NCI-H146 (cell line): ENCODE data around the gene GNAS-AS1.

Experiments
- DNase-seq: peaks from one replicate; lab custom pipeline; 2025; lab: John Stamatoyannopoulos, UW

GNAS-AS1 gene

GRCh38 chr20:58808271-58809046 is 42.2 kb downstream of the GNAS-AS1 start:
- no peak for DNase-seq

GRCh38 chr20:58807801-58808200 is 42.9 kb downstream of the GNAS-AS1 start:
- no peak for DNase-seq

- no peak for DNase-seq
These were observed 47.2 kb downstream of the GNAS-AS1 start for GRCh38 chr20:58803533-58803932.

DNA sequence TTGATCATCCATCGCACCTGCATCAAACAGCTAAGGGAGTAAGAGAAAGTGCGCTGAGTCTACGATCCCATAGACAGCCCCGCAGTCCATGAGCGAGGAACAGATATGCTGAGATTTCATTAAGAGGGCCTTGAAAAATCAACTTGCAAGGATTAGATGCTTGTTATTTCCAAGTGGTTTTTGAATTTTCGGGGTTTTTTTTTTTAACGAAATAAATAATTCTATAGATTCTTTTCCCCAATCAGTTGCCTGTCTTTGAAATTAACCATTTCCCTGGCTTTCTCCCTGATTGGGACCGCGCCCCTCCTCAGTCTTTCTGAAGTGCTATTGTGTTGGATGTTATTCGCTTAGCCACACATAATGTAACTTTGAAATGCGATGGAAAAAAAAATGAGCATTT is 48.6 kb downstream of the GNAS-AS1 start:
- no peak for DNase-seq

DNA sequence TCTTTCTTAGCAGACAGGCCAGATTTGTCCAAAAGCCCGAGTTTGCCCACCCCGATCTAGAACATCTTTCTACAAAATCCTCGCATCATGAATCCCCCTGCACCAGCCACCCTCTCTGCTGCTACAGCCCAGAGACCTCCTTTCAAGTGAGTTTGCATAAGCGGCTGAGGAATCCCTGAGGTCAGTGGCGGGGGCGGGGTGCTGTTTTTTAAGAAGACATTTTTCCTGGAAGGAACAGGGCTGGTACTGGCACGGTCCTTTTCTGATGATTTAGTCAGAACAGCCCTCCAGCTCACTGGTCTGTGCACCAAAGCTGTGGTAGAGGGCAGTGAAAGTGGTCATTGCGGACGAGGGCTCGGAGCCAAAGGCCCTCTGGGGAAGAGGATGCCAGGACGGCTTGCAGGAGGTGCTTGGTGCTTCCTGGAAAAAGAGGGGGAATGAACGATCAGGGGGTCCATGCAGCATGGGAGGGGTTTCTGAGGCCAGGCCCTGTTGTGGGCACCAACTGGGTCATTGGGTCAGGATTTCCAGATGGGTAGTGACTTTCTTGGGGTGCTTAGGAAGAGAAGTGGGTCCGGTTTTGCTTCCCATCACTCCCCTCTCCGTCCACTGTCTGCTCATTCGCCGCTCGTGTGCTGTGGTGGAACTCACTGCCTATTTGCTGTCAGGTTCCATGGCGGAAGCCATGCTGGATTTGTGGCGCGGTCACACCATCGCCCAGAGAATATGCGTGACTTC is 50.4 kb downstream of the GNAS-AS1 start:
- no peak for DNase-seq

- no peak for DNase-seq
These were observed 53.0 kb downstream of the GNAS-AS1 start for GRCh38 chr20:58797371-58798338.

DNA sequence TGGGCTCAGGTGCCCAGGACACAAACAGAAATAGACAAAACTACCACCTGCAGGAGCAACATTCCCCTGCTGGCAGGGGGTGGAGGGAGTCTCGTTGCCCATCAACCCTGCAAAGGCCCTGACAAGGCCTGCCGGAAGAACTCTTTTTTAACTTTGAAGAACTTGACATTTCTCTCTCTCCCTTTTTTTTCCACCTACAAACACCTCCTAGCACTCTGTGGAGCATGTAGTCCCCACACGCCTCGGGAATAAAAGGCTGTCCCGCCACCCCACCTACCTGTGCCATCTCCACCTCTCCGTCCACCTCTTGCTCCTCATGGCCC is 54.8 kb downstream of the GNAS-AS1 start:
- no peak for DNase-seq

DNA sequence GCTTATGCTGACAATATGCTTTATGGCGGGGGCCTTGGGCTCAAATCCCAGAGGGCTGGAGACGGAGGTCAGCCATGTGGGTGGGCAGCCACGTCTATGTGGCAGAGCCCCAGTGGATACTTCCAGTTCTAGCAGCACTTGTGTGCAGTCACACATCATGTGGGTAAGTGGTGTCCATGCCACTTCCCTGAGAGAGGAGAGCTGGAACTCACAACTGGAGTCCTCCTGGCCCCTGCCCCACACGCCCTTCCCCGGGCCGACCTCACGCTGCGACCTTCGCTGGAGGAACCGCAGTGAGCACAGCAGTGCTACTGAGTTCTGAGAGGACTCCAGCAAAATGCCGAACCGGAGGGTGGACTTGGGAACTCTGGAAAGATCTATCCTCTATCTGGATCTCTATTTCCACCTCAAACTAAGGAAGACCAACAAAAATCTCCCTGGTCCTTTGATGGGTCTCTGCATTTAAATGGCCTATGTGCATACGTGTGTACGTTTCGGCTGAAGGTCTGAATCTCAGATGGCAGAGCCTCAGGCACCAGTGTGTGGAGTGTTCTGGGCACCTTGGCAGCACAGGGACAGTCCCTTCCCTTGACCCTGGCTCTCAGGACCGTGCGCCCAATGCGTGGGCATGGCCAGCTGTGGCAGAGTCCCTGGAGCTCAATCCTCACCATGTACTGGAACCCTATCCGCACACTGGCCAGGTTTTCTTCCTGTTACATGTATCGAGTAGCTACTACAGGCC is 55.4 kb downstream of the GNAS-AS1 start:
- DNase-seq: no peak

DNA sequence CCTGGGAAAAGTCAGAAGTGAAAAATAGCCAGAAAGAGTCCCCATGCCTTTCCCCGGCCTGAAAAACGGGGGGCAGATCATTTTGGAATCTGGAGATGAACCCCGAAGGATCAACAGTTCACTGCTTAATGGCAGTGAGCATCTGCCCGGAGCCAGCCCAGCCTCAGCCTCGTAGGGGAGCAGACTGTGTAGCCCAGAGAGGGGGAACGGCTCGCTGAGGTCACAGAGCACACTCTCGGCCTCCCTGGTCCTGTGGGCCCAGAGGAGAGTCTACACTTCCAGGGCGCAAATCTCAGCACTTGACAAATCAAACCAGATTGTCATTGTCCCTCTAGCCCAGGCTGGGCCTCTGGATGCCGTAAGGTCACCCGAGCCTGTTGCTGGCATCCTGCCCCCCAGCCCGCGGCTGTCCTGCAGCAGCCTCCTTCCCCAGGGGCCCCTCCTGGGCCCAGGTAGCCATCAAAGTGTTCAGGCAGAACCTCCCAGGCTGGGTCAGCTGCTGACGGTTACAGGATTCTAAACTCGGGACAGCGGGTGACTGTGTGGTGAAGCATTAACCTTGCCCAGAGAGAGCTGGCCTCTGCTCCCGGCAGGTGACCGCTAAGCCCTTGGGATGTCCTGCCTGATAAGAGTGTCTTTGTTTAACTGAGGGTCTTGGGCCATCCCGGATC is 56.1 kb downstream of the GNAS-AS1 start:
- DNase-seq: no peak

DNA sequence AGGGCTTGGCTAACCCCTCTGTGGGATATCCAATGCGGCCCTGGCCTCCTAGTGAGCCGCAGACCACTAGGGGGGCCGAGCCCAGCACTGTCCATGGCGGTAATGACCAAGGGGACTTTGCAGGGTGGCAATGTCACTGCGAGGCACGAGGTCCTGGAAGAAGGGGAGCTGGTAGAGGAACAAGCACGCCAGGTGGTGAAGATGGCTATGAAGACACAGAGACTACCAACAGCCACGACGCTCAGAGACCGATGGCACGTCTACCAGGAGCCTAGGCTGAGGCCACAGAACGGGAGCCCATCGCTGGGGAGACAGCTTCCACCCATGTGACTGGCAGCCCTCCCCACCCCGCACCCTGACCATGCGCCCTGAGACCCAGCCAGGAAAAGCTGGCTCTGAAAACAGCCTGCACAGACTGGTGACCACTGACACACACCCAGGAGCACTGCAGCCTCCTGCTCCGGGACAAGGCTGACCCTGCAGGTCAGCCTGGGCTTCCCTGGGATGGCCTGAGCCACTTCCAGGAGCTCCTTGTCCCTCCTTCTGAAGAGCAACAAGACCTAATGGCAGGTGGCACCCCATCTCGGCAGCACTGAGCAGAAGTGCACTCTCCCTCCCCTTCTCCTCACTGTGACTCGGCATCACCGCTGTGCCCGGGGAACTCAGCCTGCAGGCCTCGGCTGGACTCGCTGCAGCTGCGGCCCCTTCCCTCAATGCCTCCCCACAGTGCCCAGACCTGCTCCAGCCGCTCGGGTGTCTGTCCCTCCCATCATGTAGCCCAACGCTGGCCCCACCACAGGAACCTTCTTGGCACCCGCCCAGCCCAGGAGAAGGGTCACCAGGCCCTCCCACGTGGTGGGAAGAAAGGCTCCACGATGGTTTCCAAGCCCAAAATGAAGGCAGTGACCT is 56.9 kb downstream of the GNAS-AS1 start:
- DNase-seq: no peak

- DNase-seq: no peak
These were observed 58.3 kb downstream of the GNAS-AS1 start for GRCh38 chr20:58792426-58792825.

DNA sequence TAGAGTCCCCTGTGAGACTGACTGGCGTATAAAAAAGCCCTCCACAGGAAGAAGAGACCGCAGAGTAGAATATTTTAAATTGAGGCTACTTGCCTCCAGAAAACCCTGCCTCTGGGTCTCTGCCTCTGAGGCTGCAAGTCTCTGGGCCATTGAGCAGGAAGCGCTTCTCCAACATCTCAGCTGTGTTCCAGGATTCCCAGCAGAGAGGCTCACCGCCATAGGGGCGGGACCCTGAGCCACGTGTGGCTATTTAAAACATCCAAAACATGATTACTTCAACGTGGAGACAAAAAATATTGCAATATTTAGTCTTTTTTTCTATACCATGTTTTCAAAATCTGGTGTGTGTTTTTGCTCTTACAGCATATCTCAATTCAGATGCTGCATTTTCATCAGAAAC is 59.4 kb downstream of the GNAS-AS1 start:
- no peak for DNase-seq

DNA sequence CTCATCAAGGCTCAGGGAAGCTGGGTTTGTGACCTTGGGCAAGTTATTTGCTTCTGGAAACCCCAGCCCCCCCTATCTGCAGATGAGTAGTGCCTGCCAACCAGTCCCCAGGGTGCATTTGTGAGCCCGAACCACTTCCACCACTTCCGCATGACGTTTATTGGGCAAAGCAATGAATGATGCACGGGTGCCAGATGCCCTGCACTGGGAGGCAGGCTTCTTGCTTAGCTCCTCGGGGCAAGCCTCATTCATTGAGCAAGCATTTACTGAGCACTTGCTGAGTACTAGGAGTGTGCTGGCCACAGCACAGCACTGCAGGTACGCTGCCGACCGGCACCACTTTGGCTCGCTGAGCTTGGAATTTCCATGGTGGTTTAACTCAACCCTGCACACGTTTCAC is 60.2 kb downstream of the GNAS-AS1 start:
- DNase-seq: no peak

DNA sequence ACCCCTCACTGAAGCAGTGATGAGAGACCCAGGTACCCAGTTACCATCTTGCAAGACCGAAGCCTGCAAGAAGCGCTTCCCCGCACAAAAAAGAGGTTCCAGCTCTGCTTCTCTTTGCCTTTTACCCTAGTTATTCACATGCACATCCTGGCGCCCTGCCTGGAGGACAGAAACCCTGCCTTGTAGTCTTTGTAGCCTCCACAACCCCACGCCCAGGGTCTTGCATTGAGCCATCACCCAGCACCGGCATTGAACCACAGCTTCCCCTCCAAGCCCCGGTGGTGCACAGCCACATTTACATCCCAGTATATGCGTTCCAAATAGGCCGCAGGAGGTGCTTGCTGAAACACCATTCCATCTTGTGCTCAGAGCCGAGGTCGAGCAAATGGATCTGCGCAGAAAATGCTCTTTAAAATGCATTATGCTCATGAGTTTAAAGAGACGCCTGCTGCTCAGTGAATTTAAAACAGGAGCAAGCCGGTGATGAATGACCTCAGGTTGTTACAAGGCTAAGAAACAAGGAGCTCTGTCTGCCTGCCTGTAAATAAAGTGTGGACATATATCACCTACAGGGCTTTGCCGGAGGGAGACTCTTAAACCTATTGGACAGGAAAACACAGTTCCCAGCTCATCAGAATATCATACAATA is 61.7 kb downstream of the GNAS-AS1 start:
- DNase-seq: no peak

- DNase-seq: no peak
These were observed 63.3 kb downstream of the GNAS-AS1 start for GRCh38 chr20:58787211-58788005.

- DNase-seq: peak; percentile 15
These were observed 66.2 kb downstream of the GNAS-AS1 start for GRCh38 chr20:58784321-58785074.

DNA sequence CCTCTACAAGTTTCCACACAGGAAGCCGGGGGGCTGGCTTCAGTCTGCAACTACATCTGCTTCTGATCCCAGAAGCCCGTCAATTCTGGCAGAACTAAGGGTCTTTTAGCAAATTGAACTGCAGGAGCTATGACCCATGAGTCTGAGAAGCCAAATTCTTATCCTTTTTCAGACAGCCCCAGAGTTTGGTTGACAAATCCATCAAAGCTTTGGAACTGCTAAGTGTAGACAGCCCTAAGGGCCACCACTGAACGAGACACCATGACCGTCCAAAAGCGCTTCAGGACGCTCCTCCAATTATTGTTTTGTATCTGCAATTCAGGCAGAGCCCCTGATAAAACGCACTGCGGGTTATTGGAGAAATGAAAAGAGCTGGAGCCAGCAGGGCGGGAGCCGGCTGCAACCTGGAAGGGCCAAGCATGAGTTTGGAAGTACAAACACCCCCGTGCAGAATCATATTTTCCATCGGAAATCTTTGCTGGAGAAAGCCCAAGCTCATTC is 67.1 kb downstream of the GNAS-AS1 start:
- DNase-seq: no peak

- DNase-seq: no peak
These were observed 69.6 kb downstream of the GNAS-AS1 start for GRCh38 chr20:58781138-58781537.
